Measurements from ENCODE around the gene MIF4GD. TPM values are rescaled to one million over a fixed set of nuclear protein-coding genes. Genes with fewer than 3 reads are reported as not detected.

Gene MIF4GD
- total and polyA plus RNA-seq, 2 donors (not counting 1 experiment from before 2014, with no cell fraction given), result 41.5 to 87.4 TPM

DNA sequence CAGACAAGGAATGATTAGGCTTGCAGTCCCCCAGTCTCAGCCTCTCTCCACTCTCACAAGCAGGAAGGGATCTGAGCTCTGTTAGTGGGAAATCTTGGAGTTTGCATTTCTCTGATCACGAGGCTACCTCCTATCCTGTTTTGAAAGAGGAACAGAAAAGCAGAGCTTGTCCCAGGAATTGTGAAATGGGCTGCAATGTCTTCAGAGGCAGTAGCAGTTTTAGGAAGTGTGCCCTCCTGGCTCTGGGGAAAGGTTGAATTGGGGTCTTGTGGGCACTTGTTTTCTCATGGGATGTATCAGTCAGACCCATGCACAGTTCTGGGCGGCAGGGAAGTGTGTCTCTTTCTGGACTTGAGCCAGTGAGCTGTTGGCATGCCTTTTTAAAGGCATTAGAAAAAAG is 42.7 kb downstream of the MIF4GD start:
- WGBS (ENCODE audit: insufficient coverage), result 90% methylated on average over 1 of the region's 2 CpGs
- Histone ChIP-seq H3K4me1 (ENCODE audit: control insufficient read depth in 2 of 2, insufficient read depth in 2 of 2, low read length in 2 of 2) (no peaks in the 10 kb centered on the region), H3K4me3 (ENCODE audit: control extremely low read depth in 1 of 5, extremely low read depth in 1 of 5, insufficient read depth in 1 of 5, low read depth in 2 of 5, low read length in 4 of 5) (no peak overlapping the region), H3K79me2 (ENCODE audit: control insufficient read depth, insufficient read depth, low read length) (peaks cover 2% of the 10 kb centered on the region), H3K4me2 (replicated peaks; ENCODE audit: low read depth, low read length, poor library complexity, severe bottlenecking) (no peak overlapping the region), H3K27ac (ENCODE audit: low read length in 2 of 2) (no peak overlapping the region), H4K20me1 (ENCODE audit: control insufficient read depth, insufficient read depth, low read length, poor library complexity, severe bottlenecking) (no peaks in the 10 kb centered on the region), H2AFZ (ENCODE audit: insufficient read depth, low read depth, low read length, poor library complexity, severe bottlenecking) (no peak overlapping the region), H3K36me3 (replicated peaks in 1 of 2; ENCODE audit: control extremely low read depth in 1 of 2, control insufficient read depth in 1 of 2, extremely low read depth in 1 of 2, insufficient read depth in 2 of 2, low read length in 1 of 2) (peaks cover 6 to 74% of the 10 kb centered on the region in 2 experiments), H3K9ac (ENCODE audit: low read length) (no peak overlapping the region), H3K27me3 (replicated peaks in 1 of 4; ENCODE audit: control extremely low read depth in 1 of 4, control insufficient read depth in 3 of 4, insufficient read depth in 4 of 4, low read length in 3 of 4) (no peaks in the 10 kb centered on the region), H3K9me3 (ENCODE audit: control extremely low read depth in 1 of 3, control insufficient read depth in 2 of 3, insufficient read depth in 1 of 3, low read length in 2 of 3) (no peaks in the 10 kb centered on the region)
- H3K27ac Mint-ChIP-seq, result peak overlapping the region; percentile 53
- POLR2A ChIA-PET, result no interaction called here
- no peaks in the 10 kb centered on the region for H3K4me1 Mint-ChIP-seq
- DNase-seq, result no peak
- TF ChIP-seq, protein P1, sequence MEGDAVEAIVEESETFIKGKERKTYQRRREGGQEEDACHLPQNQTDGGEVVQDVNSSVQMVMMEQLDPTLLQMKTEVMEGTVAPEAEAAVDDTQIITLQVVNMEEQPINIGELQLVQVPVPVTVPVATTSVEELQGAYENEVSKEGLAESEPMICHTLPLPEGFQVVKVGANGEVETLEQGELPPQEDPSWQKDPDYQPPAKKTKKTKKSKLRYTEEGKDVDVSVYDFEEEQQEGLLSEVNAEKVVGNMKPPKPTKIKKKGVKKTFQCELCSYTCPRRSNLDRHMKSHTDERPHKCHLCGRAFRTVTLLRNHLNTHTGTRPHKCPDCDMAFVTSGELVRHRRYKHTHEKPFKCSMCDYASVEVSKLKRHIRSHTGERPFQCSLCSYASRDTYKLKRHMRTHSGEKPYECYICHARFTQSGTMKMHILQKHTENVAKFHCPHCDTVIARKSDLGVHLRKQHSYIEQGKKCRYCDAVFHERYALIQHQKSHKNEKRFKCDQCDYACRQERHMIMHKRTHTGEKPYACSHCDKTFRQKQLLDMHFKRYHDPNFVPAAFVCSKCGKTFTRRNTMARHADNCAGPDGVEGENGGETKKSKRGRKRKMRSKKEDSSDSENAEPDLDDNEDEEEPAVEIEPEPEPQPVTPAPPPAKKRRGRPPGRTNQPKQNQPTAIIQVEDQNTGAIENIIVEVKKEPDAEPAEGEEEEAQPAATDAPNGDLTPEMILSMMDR (IDR thresholded peaks at IDR 0.05), result no peak
- TF ChIP-seq EZH2 (IDR thresholded peaks at IDR 0.05; ENCODE audit: borderline replicate concordance, insufficient read depth, low read depth, low read length, poor library complexity, severe bottlenecking), result no peak
- ATAC-seq (ENCODE audit: low read depth), result no peak
- CTCF ChIA-PET, result interaction anchor here (3.9 kb wide), 2 partner anchors 11 to 115 kb away, joined by 14 to 22 read pairs; no protein-coding TSS in a partner anchor
- no peak overlapping the region for H3K4me3 Mint-ChIP-seq
- H3K27me3 Mint-ChIP-seq, result no peaks in the 10 kb centered on the region
- H3K9me3 Mint-ChIP-seq (ENCODE audit: insufficient read depth), result no peaks in the 10 kb centered on the region
- intact Hi-C loops (cut with micrococcal nuclease), result no loop called here

DNA sequence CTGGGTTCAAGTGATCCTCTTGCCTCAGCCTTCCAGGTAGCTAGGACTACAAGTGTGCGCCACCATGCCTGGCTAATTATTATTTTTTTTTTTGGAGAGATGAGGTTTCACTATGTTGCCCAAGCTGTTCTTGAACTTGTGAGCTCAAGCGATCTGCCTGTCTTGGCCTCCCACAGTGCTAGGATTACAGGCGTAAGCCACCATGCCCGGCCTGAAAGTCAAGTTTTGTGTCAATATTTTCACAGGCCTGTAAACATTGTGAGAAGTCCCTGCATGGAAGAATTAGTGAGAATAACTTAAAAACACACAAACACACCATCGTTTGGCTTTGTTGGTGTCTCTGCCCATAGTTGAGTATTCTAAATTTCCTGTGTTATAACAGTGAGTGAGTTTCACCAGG is 43.3 kb downstream of the MIF4GD start:
- CTCF ChIA-PET, result interaction anchor here (0.6 to 3.9 kb wide), 2 partner anchors 114 to 609 kb away, joined by 4 to 14 read pairs; no protein-coding TSS in a partner anchor
- H4K20me1 ChIP-seq (ENCODE audit: control insufficient read depth, insufficient read depth, low read length, poor library complexity, severe bottlenecking), result no peaks in the 10 kb centered on the region
- no peaks in the 10 kb centered on the region for H3K9me3 ChIP-seq (ENCODE audit: control extremely low read depth in 1 of 3, control insufficient read depth in 2 of 3, insufficient read depth in 1 of 3, low read length in 2 of 3)
- ATAC-seq (ENCODE audit: low read depth) (no peak), DNase-seq (no peak)
- POLR2A ChIA-PET, result no interaction called here
- H3K9ac ChIP-seq (ENCODE audit: low read length), result no peak overlapping the region
- no peak for TF ChIP-seq EZH2 (IDR thresholded peaks at IDR 0.05; ENCODE audit: borderline replicate concordance, insufficient read depth, low read depth, low read length, poor library complexity, severe bottlenecking)
- TF ChIP-seq, protein P1 (IDR thresholded peaks at IDR 0.05), result no peak
- WGBS (ENCODE audit: insufficient coverage), result 100% methylated on average over 1 of the region's 5 CpGs
- H3K4me2 ChIP-seq (replicated peaks; ENCODE audit: low read depth, low read length, poor library complexity, severe bottlenecking), result no peak overlapping the region
- no peaks in the 10 kb centered on the region for H3K4me1 ChIP-seq (ENCODE audit: control insufficient read depth in 2 of 2, insufficient read depth in 2 of 2, low read length in 2 of 2)
- H3K4me1 Mint-ChIP-seq, result no peaks in the 10 kb centered on the region
- H2AFZ ChIP-seq (ENCODE audit: insufficient read depth, low read depth, low read length, poor library complexity, severe bottlenecking), result no peak overlapping the region
- no peaks in the 10 kb centered on the region for H3K9me3 Mint-ChIP-seq (ENCODE audit: insufficient read depth)
- intact Hi-C loops (cut with micrococcal nuclease), result no loop called here
- peaks cover 2% of the 10 kb centered on the region for H3K79me2 ChIP-seq (ENCODE audit: control insufficient read depth, insufficient read depth, low read length)
- no peak overlapping the region for H3K4me3 ChIP-seq (ENCODE audit: control extremely low read depth in 1 of 5, extremely low read depth in 1 of 5, insufficient read depth in 1 of 5, low read depth in 2 of 5, low read length in 4 of 5)
- no peak overlapping the region for H3K4me3 Mint-ChIP-seq
- peaks cover 6 to 69% of the 10 kb centered on the region in 2 experiments for H3K36me3 ChIP-seq (replicated peaks in 1 of 2; ENCODE audit: control extremely low read depth in 1 of 2, control insufficient read depth in 1 of 2, extremely low read depth in 1 of 2, insufficient read depth in 2 of 2, low read length in 1 of 2)
- H3K27ac Mint-ChIP-seq, result no peak overlapping the region
- H3K27ac ChIP-seq (ENCODE audit: low read length in 2 of 2), result no peak overlapping the region
- H3K27me3 Mint-ChIP-seq, result no peaks in the 10 kb centered on the region
- no peaks in the 10 kb centered on the region for H3K27me3 ChIP-seq (replicated peaks in 1 of 4; ENCODE audit: control extremely low read depth in 1 of 4, control insufficient read depth in 3 of 4, insufficient read depth in 4 of 4, low read length in 3 of 4)

Measured in B cell (primary cell).